Body of pancreas (tissue), 4 donors: ENCODE data around the gene SS18L1. TPM values are rescaled to one million over a fixed set of nuclear protein-coding genes. Genes with fewer than 3 reads are reported as not detected.

Experiments used
- ATAC-seq: fragments of 150-250 bp; one replicate; pipeline ENCODE4 v1.9.1; 2016
- DNase-seq, 4 donors: peaks; one replicate each; pipeline ENCODE4 v3.0.0-alpha.2; 2019
- H3K27ac ChIP-seq, 4 donors: fragments of 200-600 bp; sonication (generic); 1 replicate in 3 of 4; 2 replicates in 1 of 4; pipeline versions ENCODE4 v1.5.1 to v1.6.1; 2016 to 2019; ENCODE audit warnings: mild to moderate bottlenecking in 1 of 4, mixed read lengths in 1 of 4, moderate library complexity in 1 of 4
- H3K27me3 ChIP-seq, 2 donors: fragments of 200-600 bp; sonication (generic); one replicate each; pipeline ENCODE4 v1.6.0; 2016; ENCODE audit warnings: mild to moderate bottlenecking in 1 of 2
- H3K36me3 ChIP-seq, 2 donors: fragments of 200-600 bp; sonication (generic); replicated peaks in 1 of 2; 2 replicates each; pipeline ENCODE4 v1.5.1; 2016; ENCODE audit warnings: low read depth in 2 of 2; ENCODE audit not compliant: insufficient read depth in 1 of 2
- H3K4me1 ChIP-seq: fragments of 200-600 bp; sonication (generic); one replicate; pipeline ENCODE4 v1.6.0; 2016
- H3K4me3 ChIP-seq, 2 donors: fragments of 200-600 bp; sonication (generic); 1 replicate in 1 of 2; 2 replicates in 1 of 2; pipeline ENCODE4 v1.5.1; 2016 to 2019
- H3K9me3 ChIP-seq, 3 donors: fragments of 200-600 bp; sonication (generic); 1 replicate in 2 of 3; 2 replicates in 1 of 3; pipeline ENCODE4 v1.5.1; 2016
- POLR2A ChIP-seq, 3 donors: fragments of 450-650 bp; IDR thresholded peaks; one replicate each; pipeline ENCODE4 v1.6.1; 2016; ENCODE audit warnings: antibody characterized with exemption in 3 of 3, mild to moderate bottlenecking in 2 of 3
- WGBS, 2 donors: methylation state at CpG; one replicate each; pipeline ENCODE4 v1.1.5; 2017; 5-methylcytosine and 5-hydroxymethylcytosine counted together
- intact Hi-C: fragments of 100-400 bp; cut with DNase I; formaldehyde crosslinking; loops from one replicate; pipeline ENCODE4 v1.15.1; 2023
- total RNA-seq, 2 donors: library from RNA; depleted of rRNA; stranded (reverse); fragments of >200 nt; gene quantifications; one replicate each; pipeline ENCODE4 v1.1.0, GENCODE V29; 2016
- TF ChIP-seq, protein P1 (sequence below), 7 experiments: fragments of 450-650 bp in 4 of 7; fragments of 200-600 bp in 3 of 7; sonication (generic) in 3 of 7; IDR thresholded peaks; one replicate each; pipeline ENCODE4 v1.5.1; 2016 to 2019; ENCODE audit warnings: antibody characterized with exemption in 7 of 7

The SS18L1 gene
- total RNA-seq, 2 donors from 2014 or later = 11.4 to 14.5 TPM

DNA sequence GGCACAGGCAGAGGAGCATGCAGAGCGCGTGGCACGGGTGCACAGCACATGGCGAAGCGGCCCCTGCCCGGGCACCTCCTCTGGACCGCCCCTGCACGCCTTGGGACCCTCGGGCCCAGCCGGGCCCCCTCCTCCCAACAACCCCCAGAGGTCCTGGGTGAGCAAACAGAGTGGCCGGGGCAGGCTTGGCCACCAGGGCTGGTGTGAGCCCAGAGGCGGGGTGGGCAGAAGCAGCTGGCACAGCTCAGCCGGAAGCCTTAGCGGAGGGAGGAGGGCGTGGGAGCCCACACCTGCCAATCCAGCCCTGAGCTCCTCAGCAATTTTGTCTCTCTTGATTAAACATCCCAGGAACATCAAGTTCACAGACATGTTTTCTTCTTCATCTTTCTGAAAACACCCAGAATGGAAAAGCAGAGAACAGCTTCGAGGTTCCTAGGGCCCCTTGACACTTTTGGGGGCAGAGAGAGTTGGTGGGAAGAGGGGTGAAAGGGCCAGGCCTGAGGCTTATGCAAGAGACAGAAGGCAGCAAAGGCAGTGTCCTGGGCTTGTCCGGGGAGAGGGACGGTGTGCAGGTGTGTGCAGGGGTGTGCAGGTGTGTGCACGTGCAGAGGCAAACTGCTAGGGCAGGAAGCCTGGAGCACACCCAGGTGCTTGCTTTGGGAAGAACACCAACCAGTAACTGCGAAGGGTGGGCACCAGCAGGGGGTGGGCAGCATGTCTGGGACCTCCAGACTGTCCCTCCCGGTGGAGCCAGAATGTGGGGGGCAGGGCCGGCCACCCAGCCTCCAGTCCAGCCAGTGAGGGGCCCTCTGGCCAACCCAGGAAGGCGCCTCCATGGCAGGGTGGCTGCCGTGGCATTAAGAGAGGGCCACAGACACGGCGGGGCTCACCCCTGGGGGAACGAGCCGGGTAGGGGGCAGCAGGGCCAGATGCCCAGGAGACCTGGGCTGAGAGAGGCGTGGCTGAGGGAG is 71.7 kb downstream of the SS18L1 start:
- Histone ChIP-seq H3K4me3 (no peak overlapping the region), H3K27me3 (peaks cover 0 to 26% of the 10 kb centered on the region in 2 donors), H3K27ac (no peak overlapping the region), H3K9me3 (no peaks in the 10 kb centered on the region), H3K36me3 (no peaks in the 10 kb centered on the region), H3K4me1 (peaks cover 12% of the 10 kb centered on the region)
- ATAC-seq = no peak
- TF ChIP-seq POLR2A (IDR thresholded peaks at IDR 0.05) = no peak
- TF ChIP-seq, protein P1, sequence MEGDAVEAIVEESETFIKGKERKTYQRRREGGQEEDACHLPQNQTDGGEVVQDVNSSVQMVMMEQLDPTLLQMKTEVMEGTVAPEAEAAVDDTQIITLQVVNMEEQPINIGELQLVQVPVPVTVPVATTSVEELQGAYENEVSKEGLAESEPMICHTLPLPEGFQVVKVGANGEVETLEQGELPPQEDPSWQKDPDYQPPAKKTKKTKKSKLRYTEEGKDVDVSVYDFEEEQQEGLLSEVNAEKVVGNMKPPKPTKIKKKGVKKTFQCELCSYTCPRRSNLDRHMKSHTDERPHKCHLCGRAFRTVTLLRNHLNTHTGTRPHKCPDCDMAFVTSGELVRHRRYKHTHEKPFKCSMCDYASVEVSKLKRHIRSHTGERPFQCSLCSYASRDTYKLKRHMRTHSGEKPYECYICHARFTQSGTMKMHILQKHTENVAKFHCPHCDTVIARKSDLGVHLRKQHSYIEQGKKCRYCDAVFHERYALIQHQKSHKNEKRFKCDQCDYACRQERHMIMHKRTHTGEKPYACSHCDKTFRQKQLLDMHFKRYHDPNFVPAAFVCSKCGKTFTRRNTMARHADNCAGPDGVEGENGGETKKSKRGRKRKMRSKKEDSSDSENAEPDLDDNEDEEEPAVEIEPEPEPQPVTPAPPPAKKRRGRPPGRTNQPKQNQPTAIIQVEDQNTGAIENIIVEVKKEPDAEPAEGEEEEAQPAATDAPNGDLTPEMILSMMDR (IDR thresholded peaks at IDR 0.05) = no peak
- no peak for DNase-seq
- intact Hi-C loops = no loop called here
- WGBS, 2 donors = 71 to 72% methylated on average over 10 to 28 of the region's 29 CpGs

DNA sequence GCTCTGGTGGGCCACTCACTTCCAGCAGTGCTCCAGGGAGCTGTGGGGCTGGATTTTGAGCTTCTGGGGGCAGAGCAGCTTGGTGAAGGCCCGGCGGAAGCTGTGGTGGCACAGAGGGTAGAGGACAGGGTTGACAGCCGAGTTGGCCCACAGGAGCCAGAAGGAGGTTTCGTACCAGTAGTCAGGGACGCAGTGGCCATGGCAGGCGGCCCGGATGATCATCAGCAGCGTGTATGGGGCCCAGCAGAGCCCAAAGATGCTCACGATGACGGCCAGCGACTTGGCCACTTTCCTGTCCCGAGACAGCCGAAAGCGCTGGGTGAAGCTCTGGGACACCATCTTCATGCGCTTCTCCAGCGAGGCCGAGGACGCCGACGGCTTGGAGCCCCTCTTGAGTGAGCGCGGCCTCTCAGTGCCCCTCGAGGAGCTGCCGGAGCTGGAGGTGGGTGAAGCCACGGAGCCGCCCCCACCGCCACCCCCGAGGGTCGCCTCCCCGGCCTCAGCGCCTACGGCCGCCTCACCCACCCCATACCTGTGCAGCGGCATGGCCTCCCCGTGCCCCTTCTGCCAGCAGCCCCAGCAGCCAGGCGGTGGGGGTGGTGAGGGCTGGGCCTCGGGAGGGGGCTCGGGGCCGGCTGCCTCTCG is 72.5 kb downstream of the SS18L1 start:
- Histone ChIP-seq H3K4me3 (no peak overlapping the region), H3K9me3 (no peaks in the 10 kb centered on the region), H3K27me3 (peaks cover 0 to 32% of the 10 kb centered on the region in 2 donors), H3K4me1 (peaks cover 19% of the 10 kb centered on the region), H3K27ac (no peak overlapping the region), H3K36me3 (no peaks in the 10 kb centered on the region)
- no peak for DNase-seq
- TF ChIP-seq, protein P1 (IDR thresholded peaks at IDR 0.05) = no peak
- TF ChIP-seq POLR2A (IDR thresholded peaks at IDR 0.05) = no peak
- intact Hi-C loops = no loop called here
- WGBS, 2 donors = 71 to 77% methylated on average over 4 to 36 of the region's 40 CpGs
- no peak for ATAC-seq

- DNase-seq = no peak
- 76 to 78% methylated on average over 19 to 26 of the region's 26 CpGs for WGBS, 2 donors
These were observed 73.3 kb downstream of the SS18L1 start for GRCh38 chr20:62216636-62217566.

More at GRCh38 chr20:62216636-62217566, 73.3 kb downstream of the SS18L1 start:
- no peak overlapping the region for H3K4me3 ChIP-seq
- no peaks in the 10 kb centered on the region for H3K36me3 ChIP-seq
- H3K4me1 ChIP-seq = peaks cover 19% of the 10 kb centered on the region
- TF ChIP-seq, protein P1 (IDR thresholded peaks at IDR 0.05) = no peak
- no peak for TF ChIP-seq POLR2A (IDR thresholded peaks at IDR 0.05)
- no peak for ATAC-seq
- no peak overlapping the region for H3K27ac ChIP-seq
- no peaks in the 10 kb centered on the region for H3K9me3 ChIP-seq
- peaks cover 0 to 32% of the 10 kb centered on the region in 2 donors for H3K27me3 ChIP-seq
- intact Hi-C loops = no loop called here
